NK-92 treated with Interleukin-12 subunit alpha and Interleukin-12 subunit beta, amount 100 ng/mL, for 24 hours (cell line): ENCODE data around the gene TMEM17.
A peak's percentile ranks its signal among the peaks of the same experiment; 100 is the strongest.

Experiments
- DNase-seq: peaks from one replicate; lab custom pipeline; 2025; lab: John Stamatoyannopoulos, UW

Gene TMEM17

GRCh38 chr2:62472312-62472711 lies 33.7 kb downstream of the TMEM17 start:
- DNase-seq, result no peak

DNA sequence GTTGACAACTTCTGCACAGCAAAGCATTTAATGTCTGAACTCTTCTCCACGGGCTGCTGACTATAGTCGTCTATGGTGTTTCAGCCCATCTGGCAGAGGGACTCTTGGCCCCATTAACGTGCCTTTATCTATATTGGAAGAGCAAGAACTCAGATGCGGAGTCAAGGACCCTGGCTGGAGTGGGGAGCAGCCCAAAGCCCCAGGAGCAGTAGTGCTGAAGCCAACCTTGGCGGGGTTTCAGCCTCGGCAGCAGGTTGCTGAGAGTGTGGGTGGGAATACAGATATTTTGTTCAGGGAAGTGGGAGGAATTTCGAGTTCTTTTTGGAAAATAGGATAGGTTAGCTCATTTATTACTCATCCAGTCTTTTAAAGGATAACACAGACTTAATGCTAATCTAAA lies 34.2 kb downstream of the TMEM17 start:
- no peak for DNase-seq

DNA sequence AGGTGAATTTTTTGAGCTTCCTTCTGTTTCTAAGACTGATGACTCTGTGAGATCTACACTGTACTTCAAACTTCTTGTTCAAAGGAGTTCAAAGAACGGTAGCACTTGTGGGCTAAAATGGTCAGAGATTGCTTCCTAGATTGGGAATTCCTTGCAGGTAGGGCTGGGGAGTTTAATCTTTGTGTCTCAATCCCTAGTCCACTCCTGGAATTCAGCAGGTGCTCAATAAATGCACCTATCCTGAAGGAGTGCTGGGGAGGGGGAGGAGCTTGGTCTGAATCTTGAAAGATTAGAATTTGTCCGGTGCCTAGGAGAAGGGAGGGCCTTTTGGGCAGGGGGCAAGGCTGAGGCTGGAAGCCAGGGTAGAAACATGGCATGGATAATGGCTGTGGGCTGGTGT lies 34.6 kb downstream of the TMEM17 start:
- DNase-seq, result no peak

DNA sequence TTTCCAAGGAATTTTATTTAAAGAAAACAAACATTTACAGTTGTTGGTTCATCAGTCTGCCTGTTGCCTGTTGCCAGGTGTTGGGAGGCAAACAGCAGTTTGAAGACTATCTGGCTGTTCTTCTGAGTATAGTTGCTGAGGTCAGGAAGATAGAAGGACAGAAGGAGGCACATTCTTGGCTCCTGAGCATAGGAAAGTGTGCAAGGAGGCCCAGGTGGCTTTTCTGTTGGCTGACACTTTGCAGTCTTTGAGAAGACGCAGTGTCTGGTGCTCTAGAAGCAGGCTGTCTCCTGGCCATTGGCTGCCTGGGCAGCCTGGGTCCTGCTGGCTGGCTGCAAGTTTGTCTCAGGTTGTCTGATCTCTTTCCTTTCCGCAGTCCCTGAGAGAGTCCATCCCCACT lies 36.4 kb downstream of the TMEM17 start:
- no peak for DNase-seq

GRCh38 chr2:62469114-62469513 lies 36.9 kb downstream of the TMEM17 start:
- DNase-seq, result no peak

- DNase-seq, result no peak
Measured at GRCh38 chr2:62467475-62468321, 38.3 kb downstream of the TMEM17 start.

GRCh38 chr2:62467100-62467474 lies 38.9 kb downstream of the TMEM17 start:
- no peak for DNase-seq

DNA sequence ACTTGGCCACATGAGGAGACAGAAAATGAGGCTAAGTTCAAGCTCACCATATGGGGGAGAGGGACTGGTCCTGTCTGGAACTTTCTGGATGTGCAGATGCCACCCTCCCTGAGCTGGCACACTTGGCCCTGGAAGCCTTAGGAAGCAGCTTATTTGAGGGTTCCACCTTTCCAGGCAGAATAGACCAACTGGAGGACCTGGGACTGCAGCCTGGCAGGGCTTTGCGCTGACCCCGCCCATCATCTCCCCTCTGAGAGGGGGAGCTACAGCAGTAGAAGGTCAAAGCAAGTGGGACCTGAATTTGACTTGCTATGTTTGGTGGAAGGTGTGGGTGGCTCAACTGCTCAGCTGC lies 39.5 kb downstream of the TMEM17 start:
- no peak for DNase-seq

DNA sequence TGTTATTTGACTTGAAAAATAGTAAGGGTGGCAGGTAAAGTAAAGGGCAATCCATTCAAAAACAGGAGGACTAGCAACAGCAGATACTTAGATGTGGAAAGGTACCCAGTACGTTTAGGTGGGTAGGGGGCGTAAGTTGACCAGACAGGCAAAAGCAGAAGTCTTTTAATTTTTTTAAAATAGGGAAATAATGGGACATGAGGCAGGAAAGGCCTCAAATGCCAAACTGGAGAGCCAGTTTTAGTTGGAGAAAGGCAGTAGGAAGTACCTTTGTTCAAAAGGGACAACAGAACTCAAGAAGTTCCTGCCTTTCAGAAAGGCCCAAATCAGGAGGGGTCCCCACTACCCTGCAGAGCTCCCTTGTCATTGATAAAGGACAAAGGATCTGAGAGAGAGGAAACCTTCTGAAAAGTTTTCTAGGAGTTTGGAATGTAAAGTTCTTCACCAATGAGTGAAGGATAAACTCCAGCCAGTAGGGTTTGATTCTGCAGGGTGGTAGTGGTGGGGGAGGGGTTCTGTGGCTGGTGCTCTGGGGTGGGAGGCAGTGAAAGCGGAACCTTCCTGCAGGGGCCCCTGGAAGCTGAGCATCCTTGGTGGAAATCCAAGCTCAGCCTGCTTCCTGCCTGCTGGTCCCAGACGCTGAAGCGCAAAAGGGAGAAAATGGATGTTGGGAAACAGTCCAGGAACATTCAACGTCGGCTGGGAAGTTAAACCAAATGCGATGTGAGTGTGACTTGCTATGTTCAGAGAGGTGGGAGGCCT lies 40.1 kb downstream of the TMEM17 start:
- no peak for DNase-seq

DNA sequence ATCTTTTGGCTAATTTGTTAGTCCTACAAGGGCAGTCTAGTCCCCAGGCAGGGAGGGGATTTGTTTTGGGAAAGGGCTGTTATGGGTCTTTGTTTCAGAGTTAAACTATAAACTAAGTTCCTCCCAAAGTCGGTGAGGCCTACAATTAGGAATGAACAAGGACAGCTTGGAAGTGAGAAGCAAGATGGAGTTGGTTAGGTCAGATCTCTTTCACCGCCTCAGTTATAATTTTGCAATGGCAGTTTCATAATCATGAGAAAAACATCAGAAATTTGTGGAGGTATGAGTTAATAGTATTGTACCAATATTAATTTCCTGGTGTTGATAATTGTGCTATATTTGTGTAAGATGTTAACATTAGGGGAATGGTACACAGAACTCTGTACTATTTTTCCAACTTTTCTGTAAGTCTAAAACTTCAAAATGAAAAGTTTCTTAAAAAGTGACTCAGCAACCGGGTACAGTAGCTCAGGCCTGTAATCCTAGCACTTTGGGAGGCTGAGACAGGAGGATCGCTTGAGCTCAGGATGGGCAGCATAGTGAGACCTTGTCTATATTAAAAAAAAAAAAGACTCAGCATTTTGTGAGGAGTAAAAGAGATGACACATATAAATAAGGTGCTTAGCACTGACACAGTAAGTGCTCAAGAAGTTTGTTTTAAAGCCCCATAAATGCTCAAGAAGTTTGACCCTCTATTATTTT lies 40.8 kb downstream of the TMEM17 start:
- DNase-seq, result no peak

DNA sequence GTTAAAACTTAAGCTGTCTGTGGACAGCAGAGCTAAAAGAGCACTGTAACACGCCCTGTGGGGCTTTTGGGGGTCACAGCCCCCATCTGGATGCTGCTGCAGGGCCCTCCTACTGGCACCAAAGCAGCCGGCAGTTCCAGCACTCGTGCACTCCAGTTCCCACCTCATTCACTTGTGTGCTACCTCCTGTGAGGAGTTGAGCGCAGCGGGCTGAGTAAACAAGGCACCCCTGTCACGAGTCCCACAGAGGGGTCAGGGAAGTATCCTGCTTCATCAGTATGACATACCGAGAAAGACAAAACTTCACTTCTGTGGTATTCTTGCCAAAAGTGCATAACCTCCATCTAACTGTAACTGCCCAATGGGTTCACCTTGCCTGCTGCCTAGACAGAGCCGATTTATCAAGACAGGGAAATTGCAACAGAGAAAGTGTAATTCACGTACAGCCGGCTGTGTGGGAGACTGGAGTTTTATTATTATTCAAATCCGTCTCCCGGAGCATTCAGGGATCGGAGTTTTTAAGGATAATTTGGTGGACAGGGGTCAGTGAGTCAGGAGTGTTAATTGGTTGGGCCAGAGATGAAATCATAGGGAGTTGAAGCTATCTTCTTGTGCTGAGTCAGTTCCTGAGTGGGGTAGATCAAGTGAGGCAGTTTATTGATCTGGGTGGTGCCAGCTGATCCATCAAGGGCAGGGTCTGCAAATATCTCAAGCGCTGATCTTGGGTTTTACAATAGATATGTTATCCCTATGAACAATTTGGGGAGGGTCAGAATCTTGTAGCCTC lies 41.6 kb downstream of the TMEM17 start:
- no peak for DNase-seq

DNA sequence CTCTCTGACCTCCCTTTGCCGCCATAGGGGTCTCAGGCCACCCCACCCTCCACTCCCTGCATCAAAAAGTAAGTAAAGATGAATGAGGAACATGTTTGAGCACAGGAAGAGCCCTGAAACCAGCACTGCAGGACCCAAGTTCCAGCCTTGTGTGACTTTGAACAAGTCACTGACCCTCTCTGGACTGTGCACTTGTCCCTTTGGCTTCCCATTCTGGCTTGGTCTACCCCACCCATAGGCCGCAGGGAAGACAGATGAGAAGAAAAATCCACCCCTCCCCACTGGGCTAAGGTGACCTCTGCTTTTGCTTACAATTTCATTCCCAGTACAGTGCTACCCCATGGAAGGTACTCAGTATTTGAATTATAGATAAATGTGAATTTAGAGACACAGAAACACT lies 43.8 kb downstream of the TMEM17 start:
- no peak for DNase-seq

- DNase-seq, result no peak
Measured at GRCh38 chr2:62461707-62462106, 44.3 kb downstream of the TMEM17 start.

DNA sequence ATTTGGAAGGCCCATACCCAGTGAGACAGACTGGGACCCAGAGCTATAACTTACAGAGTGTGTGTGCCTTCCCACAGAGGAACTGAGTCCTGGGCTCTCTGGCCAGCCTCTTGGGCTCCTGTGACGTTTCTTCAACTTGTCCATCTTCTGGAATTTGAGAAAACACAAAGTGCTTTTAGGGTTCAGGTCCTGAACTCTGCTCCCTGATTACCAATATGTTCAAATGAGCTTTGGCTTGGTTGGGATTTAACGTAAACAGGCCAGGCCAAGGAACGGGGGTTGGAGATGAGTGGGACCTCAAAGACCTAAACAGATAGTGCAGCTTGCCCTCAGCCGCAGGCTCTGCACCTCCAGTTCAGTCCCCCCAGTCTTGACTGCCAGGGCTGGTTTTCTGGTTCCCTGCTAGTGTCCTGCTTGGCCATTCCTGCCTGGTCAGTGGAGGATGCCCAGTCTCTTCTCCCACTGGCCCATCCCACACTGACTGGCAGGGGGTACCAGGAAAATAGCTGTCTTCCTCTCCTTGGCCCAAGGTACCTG lies 44.9 kb downstream of the TMEM17 start:
- no peak for DNase-seq

DNA sequence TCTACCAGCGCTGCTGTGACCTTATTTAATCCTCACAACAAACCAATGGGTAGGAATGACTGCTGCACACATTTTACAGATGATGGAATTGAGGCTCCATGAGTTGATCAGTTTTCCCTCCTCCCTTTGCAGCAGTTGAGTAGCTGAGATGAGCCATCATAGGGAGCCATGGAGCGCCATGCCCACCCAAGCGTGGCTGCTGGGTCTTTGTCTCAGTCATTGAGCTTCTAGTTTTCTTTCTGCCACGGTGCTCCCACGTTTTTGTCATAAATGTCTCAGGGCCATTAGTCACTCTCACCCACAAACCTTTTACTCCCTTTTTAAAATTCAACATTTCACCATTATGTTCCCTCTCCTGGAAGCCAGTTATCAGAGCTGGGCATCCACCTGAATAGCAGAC lies 45.8 kb downstream of the TMEM17 start:
- no peak for DNase-seq

- DNase-seq, result no peak
Measured at GRCh38 chr2:62459672-62460071, 46.3 kb downstream of the TMEM17 start.

- no peak for DNase-seq
Measured at GRCh38 chr2:62459106-62459505, 46.9 kb downstream of the TMEM17 start.

DNA sequence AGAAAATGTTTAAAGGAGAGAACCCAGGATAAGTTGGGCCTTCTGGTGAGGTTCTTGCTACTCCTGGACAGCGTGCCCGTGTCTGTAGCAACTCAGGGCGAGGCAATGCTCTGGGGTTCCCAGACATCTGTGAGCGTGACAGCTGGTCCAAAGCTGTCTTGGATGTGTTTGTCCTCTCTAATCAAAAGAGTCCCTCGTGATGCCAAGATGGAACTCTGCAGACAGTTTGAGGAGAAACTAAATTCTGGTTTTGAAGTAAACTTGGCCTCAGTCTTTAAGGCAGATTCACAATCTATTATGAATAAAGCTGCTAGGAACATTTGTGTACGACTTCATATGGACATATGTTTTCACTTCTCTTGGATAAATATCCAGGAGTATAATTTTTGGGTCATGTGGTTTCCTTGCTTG lies 47.3 kb downstream of the TMEM17 start:
- no peak for DNase-seq

DNA sequence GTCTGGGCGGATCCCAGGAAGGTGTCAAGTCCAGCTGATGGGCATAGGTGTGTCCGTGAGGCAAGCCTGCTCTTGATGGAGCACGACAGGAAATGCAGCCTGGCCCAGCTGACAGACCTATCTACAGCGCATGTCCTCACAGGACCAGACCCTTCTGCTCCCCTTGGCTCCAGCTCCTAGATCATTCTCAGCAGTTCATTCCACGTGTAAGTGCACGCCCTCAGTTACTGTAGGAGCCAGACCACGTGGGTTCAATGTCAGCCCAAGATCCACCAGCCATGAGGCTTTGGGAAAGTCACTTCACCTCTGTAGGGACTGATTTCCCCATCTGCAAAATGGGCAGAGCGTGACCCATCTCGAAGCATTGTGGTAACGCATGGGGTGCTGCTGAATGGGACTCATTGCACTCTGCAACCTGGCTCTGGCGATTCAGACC lies 47.8 kb downstream of the TMEM17 start:
- no peak for DNase-seq

- no peak for DNase-seq
Measured at GRCh38 chr2:62457556-62457955, 48.4 kb downstream of the TMEM17 start.

GRCh38 chr2:62456721-62457539 lies 49.1 kb downstream of the TMEM17 start:
- DNase-seq, result peak; percentile 13
